DMS114 treated with DMSO at 0.1 percent for 48 hours (cell line): ENCODE results near the gene STEAP4.

Experiments
- DNase-seq: peaks from one replicate; lab custom pipeline; 2025; ENCODE audit not compliant: unreplicated experiment; lab: John Stamatoyannopoulos, UW

Gene STEAP4

GRCh38 chr7:88306590-88307048 lies at the start of gene STEAP4:
Gene STEAP4, minus strand, starts transcription at chr7:88306894. Its CDS starts 22,625 bp downstream, at chr7:88284269.
- no peak for DNase-seq

GRCh38 chr7:88355011-88355410 lies 48.3 kb upstream of the STEAP4 start:
- no peak for DNase-seq

GRCh38 chr7:88350118-88350517 lies 43.4 kb upstream of the STEAP4 start:
- DNase-seq, result no peak

GRCh38 chr7:88347517-88347916 lies 40.8 kb upstream of the STEAP4 start:
- DNase-seq, result no peak

- no peak for DNase-seq
Measured at GRCh38 chr7:88347090-88347489, 40.4 kb upstream of the STEAP4 start.

GRCh38 chr7:88346357-88346756 lies 39.7 kb upstream of the STEAP4 start:
- no peak for DNase-seq

GRCh38 chr7:88344956-88345832 lies 38.5 kb upstream of the STEAP4 start:
- peak; percentile 31 for DNase-seq

GRCh38 chr7:88344271-88344670 lies 37.6 kb upstream of the STEAP4 start:
- DNase-seq, result no peak

GRCh38 chr7:88339195-88339922 lies 32.7 kb upstream of the STEAP4 start:
- no peak for DNase-seq

GRCh38 chr7:88338503-88338902 lies 31.8 kb upstream of the STEAP4 start:
- no peak for DNase-seq

GRCh38 chr7:88337572-88337971 lies 30.9 kb upstream of the STEAP4 start:
- no peak for DNase-seq

- DNase-seq, result no peak
Measured at GRCh38 chr7:88331322-88331721, 24.6 kb upstream of the STEAP4 start.

GRCh38 chr7:88329532-88330463 lies 23.1 kb upstream of the STEAP4 start:
- DNase-seq, result no peak

- DNase-seq, result no peak
Measured at GRCh38 chr7:88328787-88329186, 22.1 kb upstream of the STEAP4 start.

- no peak for DNase-seq
Measured at GRCh38 chr7:88324699-88325098, 18.0 kb upstream of the STEAP4 start.

- no peak for DNase-seq
Measured at GRCh38 chr7:88322151-88322550, 15.5 kb upstream of the STEAP4 start.

GRCh38 chr7:88321694-88322093 lies 15.0 kb upstream of the STEAP4 start:
- no peak for DNase-seq

- no peak for DNase-seq
Measured at GRCh38 chr7:88318196-88318595, 11.5 kb upstream of the STEAP4 start.

- no peak for DNase-seq
Measured at GRCh38 chr7:88317422-88317821, 10.7 kb upstream of the STEAP4 start.

GRCh38 chr7:88316456-88316855 lies 9.8 kb upstream of the STEAP4 start:
- no peak for DNase-seq

GRCh38 chr7:88315522-88315921 lies 8.8 kb upstream of the STEAP4 start:
- DNase-seq, result no peak
